CD14-positive monocyte (primary cell): Measurements from ENCODE around the gene MARVELD1. TPM values are rescaled to one million over a fixed set of nuclear protein-coding genes. Genes with fewer than 3 reads are reported as not detected.
A peak's percentile ranks its signal among the peaks of the same experiment; 100 is the strongest.
"Not testable (repeated sequence)": the region's sequence is repeated elsewhere in the genome, so short reads cannot be mapped to it uniquely, and the experiment has no call there.

Experiments
- DNase-seq, 3 donors: peaks; one replicate each; pipeline ENCODE4 v3.0.0-alpha.2; 2011 to 2022
- H2AFZ ChIP-seq: 2 replicates; pipeline ENCODE4 v1.6.0; 2012; ENCODE audit warnings: mild to moderate bottlenecking, low read depth, low read length, inconsistent platforms; ENCODE audit not compliant: insufficient read depth, poor library complexity, severe bottlenecking
- H3K27ac ChIP-seq, 2 donors: 1 replicate in 1 of 2; 2 replicates in 1 of 2; pipeline ENCODE4 v1.5.1; 2012 to 2013; ENCODE audit warnings: low read length in 2 of 2, control low read depth in 1 of 2, inconsistent platforms in 1 of 2, low read depth in 1 of 2, mild to moderate bottlenecking in 1 of 2
- H3K27me3 ChIP-seq, 2 donors: one replicate each; pipeline versions ENCODE4 v1.6.0 to v1.6.1; 2011 to 2013; ENCODE audit warnings: low read length in 2 of 2; ENCODE audit not compliant: control insufficient read depth in 2 of 2, insufficient read depth in 2 of 2
- H3K36me3 ChIP-seq, 2 donors: replicated peaks in 1 of 2; 1 replicate in 1 of 2; 2 replicates in 1 of 2; pipeline versions ENCODE4 v1.5.1 to v1.6.1; 2012 to 2013; ENCODE audit warnings: low read length in 2 of 2, control low read depth in 1 of 2, inconsistent platforms in 1 of 2, mild to moderate bottlenecking in 1 of 2; ENCODE audit not compliant: insufficient read depth in 2 of 2, control insufficient read depth in 1 of 2
- H3K4me1 ChIP-seq, 2 donors: 1 replicate in 1 of 2; 2 replicates in 1 of 2; pipeline versions ENCODE4 v1.5.1 to v1.6.1; 2012 to 2013; ENCODE audit warnings: low read length in 2 of 2, control low read depth in 1 of 2, inconsistent platforms in 1 of 2, mild to moderate bottlenecking in 1 of 2, moderate library complexity in 1 of 2; ENCODE audit not compliant: insufficient read depth in 2 of 2, control insufficient read depth in 1 of 2
- H3K4me2 ChIP-seq: replicated peaks from 2 replicates; pipeline ENCODE3; 2012; ENCODE audit warnings: low read length, moderate library complexity, mild to moderate bottlenecking; ENCODE audit not compliant: poor library complexity, severe bottlenecking; ENCODE audit errors: extremely low read depth
- H3K4me3 ChIP-seq, 3 experiments: fragments of 200-600 bp in 1 of 3; sonication (generic) in 1 of 3; replicated peaks in 1 of 3; 1 replicate in 2 of 3; 2 replicates in 1 of 3; pipeline ENCODE4 v1.5.1; 2011 to 2013; ENCODE audit warnings: low read length in 3 of 3, mild to moderate bottlenecking in 3 of 3, control low read depth in 2 of 3, low read depth in 2 of 3, inconsistent platforms in 1 of 3, moderate library complexity in 1 of 3
- H3K79me2 ChIP-seq: 2 replicates; pipeline ENCODE4 v1.6.0; 2012; ENCODE audit warnings: mild to moderate bottlenecking, control low read depth, inconsistent platforms, low read length, moderate library complexity; ENCODE audit not compliant: insufficient read depth
- H3K9ac ChIP-seq: 2 replicates; pipeline ENCODE4 v1.6.0; 2017; ENCODE audit warnings: low read length, mild to moderate bottlenecking; ENCODE audit not compliant: insufficient read depth, poor library complexity, severe bottlenecking
- H3K9me3 ChIP-seq, 2 donors: replicated peaks in 1 of 2; 1 replicate in 1 of 2; 2 replicates in 1 of 2; pipeline versions ENCODE4 v1.5.1 to v1.6.1; 2012 to 2013; ENCODE audit warnings: low read length in 2 of 2, control low read depth in 1 of 2; ENCODE audit not compliant: control insufficient read depth in 1 of 2, insufficient read depth in 1 of 2
- H4K20me1 ChIP-seq: 2 replicates; pipeline ENCODE4 v1.6.0; 2012; ENCODE audit warnings: mild to moderate bottlenecking, low read length, control low read depth, moderate library complexity; ENCODE audit not compliant: insufficient read depth
- H3K27ac Mint-ChIP-seq, 7 donors: one replicate each; pipeline ENCODE4 v1.8.0; 2020; ENCODE audit warnings: mild to moderate bottlenecking in 7 of 7, mixed read lengths in 7 of 7, moderate library complexity in 6 of 7, inconsistent platforms in 2 of 7
- H3K27me3 Mint-ChIP-seq, 3 donors: one replicate each; pipeline ENCODE4 v1.8.0; 2021 to 2022; ENCODE audit warnings: low read depth in 3 of 3, mild to moderate bottlenecking in 3 of 3, mixed read lengths in 3 of 3, moderate library complexity in 3 of 3, inconsistent platforms in 1 of 3
- H3K36me3 Mint-ChIP-seq, 2 donors: one replicate each; pipeline ENCODE4 v1.8.0; 2020; ENCODE audit warnings: mixed read lengths in 2 of 2, inconsistent platforms in 1 of 2, mild to moderate bottlenecking in 1 of 2
- H3K4me1 Mint-ChIP-seq: one replicate; pipeline ENCODE4 v1.8.0; 2020; ENCODE audit warnings: mild to moderate bottlenecking, mixed read lengths
- H3K4me3 Mint-ChIP-seq, 2 donors: one replicate each; pipeline ENCODE4 v1.8.0; 2020; ENCODE audit warnings: mild to moderate bottlenecking in 2 of 2, mixed read lengths in 2 of 2, moderate library complexity in 1 of 2
- H3K9me3 Mint-ChIP-seq, 7 donors: one replicate each; pipeline ENCODE4 v1.8.0; 2020 to 2022; ENCODE audit warnings: mixed read lengths in 7 of 7, mild to moderate bottlenecking in 6 of 7, moderate library complexity in 6 of 7, inconsistent platforms in 2 of 7
- CTCF ChIP-seq: fragments of 200-600 bp; IDR thresholded peaks from one replicate; pipeline ENCODE4 v1.8.0; 2022; ENCODE audit warnings: antibody characterized with exemption, mild to moderate bottlenecking
- WGBS: methylation state at CpG from one replicate; pipeline ENCODE4 v1.1.5; 2013; ENCODE audit warnings: missing lambda C conversion rate; ENCODE audit not compliant: insufficient coverage; 5-methylcytosine and 5-hydroxymethylcytosine counted together
- intact Hi-C, 2 donors: fragments of 100-400 bp; cut with micrococcal nuclease; formaldehyde crosslinking; loops; one replicate each; pipeline versions ENCODE4 v1.15.0 to v1.15.1; 2023
- polyA plus RNA-seq, 3 donors: library from polyadenylated mRNA; depleted of rRNA in 1 of 3; unstranded in 2 of 3; stranded (reverse) in 1 of 3; fragments of 300-500 nt in 2 of 3; fragments of >200 nt in 1 of 3; fragmentation: Illumina TruSeq in 2 of 3; gene quantifications; 1 replicate in 2 of 3; 2 replicates in 1 of 3; pipeline ENCODE4 v1.2.3, GENCODE V29; 2012 to 2021

MARVELD1 gene
- polyA plus RNA-seq, 3 donors = 3.7 to 28.0 (median 9.2) TPM

- intact Hi-C loops = no loop called here
- Mint-ChIP-seq H3K4me1 (peaks cover 43% of the 10 kb centered on the region), H3K27me3 (peaks cover 0 to 2% (median 1%) of the 10 kb centered on the region in 3 donors), H3K27ac (peak overlapping the region; percentile 86 to 96 (median 93)), H3K9me3 (peaks cover 0 to 3% (median 0%) of the 10 kb centered on the region in 7 donors), H3K36me3 (peaks cover 0 to 2% of the 10 kb centered on the region in 2 donors), H3K4me3 (peak overlapping the region in 1 of 2 donors; percentile 15)
- Histone ChIP-seq H3K36me3 (no peaks in the 10 kb centered on the region), H3K9me3 (no peaks in the 10 kb centered on the region), H3K4me3 (no peak overlapping the region), H3K4me2 (no peak overlapping the region), H3K27me3 (no peaks in the 10 kb centered on the region), H4K20me1 (no peaks in the 10 kb centered on the region), H3K4me1 (peaks cover 50 to 60% of the 10 kb centered on the region in 2 donors), H3K27ac (peak overlapping the region; percentile 23 to 81), H3K9ac (peak overlapping the region; percentile 15), H3K79me2 (no peaks in the 10 kb centered on the region), H2AFZ (no peak overlapping the region)
- TF ChIP-seq CTCF = no peak
- DNase-seq = peak in 2 of 3 donors; percentile 43 to 56
- no CpG with 5 or more reads among the region's 3 CpGs for WGBS
These were observed 23.4 kb upstream of the MARVELD1 start for GRCh38 chr10:97690133-97690532.

GRCh38 chr10:97698072-97698655 lies 15.4 kb upstream of the MARVELD1 start:
- H3K36me3 Mint-ChIP-seq, H3K36me3 ChIP-seq, H3K4me1 Mint-ChIP-seq, H3K4me3 ChIP-seq, H4K20me1 ChIP-seq, H3K9ac ChIP-seq, H2AFZ ChIP-seq, H3K4me2 ChIP-seq, intact Hi-C loops, DNase-seq, H3K27me3 ChIP-seq, H3K27ac ChIP-seq, H3K79me2 ChIP-seq, H3K27ac Mint-ChIP-seq, H3K4me3 Mint-ChIP-seq, H3K9me3 ChIP-seq, H3K9me3 Mint-ChIP-seq, H3K4me1 ChIP-seq, H3K27me3 Mint-ChIP-seq: not testable (repeated sequence)
- WGBS = 92% methylated on average over 4 of the region's 11 CpGs
